ENCODE measurements around the gene LAX1. TPM values are rescaled to one million over a fixed set of nuclear protein-coding genes. Genes with fewer than 3 reads are reported as not detected.

LAX1 gene
- total RNA-seq, 6 experiments from 2014 or later, result 0.06 to 0.47 (median 0.30) TPM

GRCh38 chr1:203799971-203800370 is 35.0 kb downstream of the LAX1 start:
- intact Hi-C loops (cut with DNase I), result no loop called here
- no peaks in the 10 kb centered on the region for H3K9me3 ChIP-seq
- ATAC-seq, result no peak
- TF ChIP-seq, protein P1, sequence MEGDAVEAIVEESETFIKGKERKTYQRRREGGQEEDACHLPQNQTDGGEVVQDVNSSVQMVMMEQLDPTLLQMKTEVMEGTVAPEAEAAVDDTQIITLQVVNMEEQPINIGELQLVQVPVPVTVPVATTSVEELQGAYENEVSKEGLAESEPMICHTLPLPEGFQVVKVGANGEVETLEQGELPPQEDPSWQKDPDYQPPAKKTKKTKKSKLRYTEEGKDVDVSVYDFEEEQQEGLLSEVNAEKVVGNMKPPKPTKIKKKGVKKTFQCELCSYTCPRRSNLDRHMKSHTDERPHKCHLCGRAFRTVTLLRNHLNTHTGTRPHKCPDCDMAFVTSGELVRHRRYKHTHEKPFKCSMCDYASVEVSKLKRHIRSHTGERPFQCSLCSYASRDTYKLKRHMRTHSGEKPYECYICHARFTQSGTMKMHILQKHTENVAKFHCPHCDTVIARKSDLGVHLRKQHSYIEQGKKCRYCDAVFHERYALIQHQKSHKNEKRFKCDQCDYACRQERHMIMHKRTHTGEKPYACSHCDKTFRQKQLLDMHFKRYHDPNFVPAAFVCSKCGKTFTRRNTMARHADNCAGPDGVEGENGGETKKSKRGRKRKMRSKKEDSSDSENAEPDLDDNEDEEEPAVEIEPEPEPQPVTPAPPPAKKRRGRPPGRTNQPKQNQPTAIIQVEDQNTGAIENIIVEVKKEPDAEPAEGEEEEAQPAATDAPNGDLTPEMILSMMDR (IDR thresholded peaks at IDR 0.05), result no peak
- TF ChIP-seq POLR2A (IDR thresholded peaks at IDR 0.05), result no peak
- peaks cover 0 to 33% (median 4%) of the 10 kb centered on the region in 4 donors for H3K4me1 ChIP-seq
- H3K4me3 ChIP-seq, result no peak overlapping the region
- H3K27me3 ChIP-seq, result no peaks in the 10 kb centered on the region
- WGBS (ENCODE audit: insufficient coverage, low coverage, low lambda C conversion rate, missing lambda C conversion rate), result 41% methylated on average over 1 of the region's 1 CpG
- H3K36me3 ChIP-seq, result peaks cover 0 to 6% (median 2%) of the 10 kb centered on the region in 4 donors
- H3K27ac ChIP-seq, result no peak overlapping the region
- DNase-seq, result no peak

DNA sequence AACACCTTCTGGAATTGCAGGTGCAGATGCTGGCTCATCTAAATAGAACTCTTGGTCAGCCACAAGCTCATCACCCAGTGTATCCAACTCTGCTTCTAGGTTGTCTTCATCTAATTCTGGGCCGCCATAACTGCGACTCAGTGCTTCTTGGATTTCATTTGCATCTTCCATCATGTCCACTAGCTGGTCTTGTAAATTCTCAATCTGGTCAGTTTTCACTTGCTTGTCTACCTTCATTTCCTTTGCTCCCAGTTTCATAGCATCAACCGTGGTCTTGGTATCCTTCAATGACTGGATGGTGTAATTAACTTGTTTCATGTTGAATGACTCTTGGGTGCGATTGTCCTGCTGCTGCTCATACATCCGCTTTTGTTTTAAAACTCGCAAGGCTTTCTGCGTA is 40.7 kb downstream of the LAX1 start:
- DNase-seq (no peak), ATAC-seq (no peak)
- H3K36me3 ChIP-seq, result peaks cover 5 to 11% (median 6%) of the 10 kb centered on the region in 4 donors
- H3K9me3 ChIP-seq, result no peaks in the 10 kb centered on the region
- WGBS (ENCODE audit: insufficient coverage, low coverage, low lambda C conversion rate, missing lambda C conversion rate), result 98% methylated on average over 6 of the region's 7 CpGs
- H3K4me1 ChIP-seq, result peaks cover 0 to 3% (median 0%) of the 10 kb centered on the region in 4 donors
- TF ChIP-seq POLR2A (IDR thresholded peaks at IDR 0.05), result no peak
- TF ChIP-seq, protein P1 (IDR thresholded peaks at IDR 0.05), result no peak
- no peaks in the 10 kb centered on the region for H3K27me3 ChIP-seq
- intact Hi-C loops (cut with DNase I), result no loop called here
- no peak overlapping the region for H3K27ac ChIP-seq
- no peak overlapping the region for H3K4me3 ChIP-seq

DNA sequence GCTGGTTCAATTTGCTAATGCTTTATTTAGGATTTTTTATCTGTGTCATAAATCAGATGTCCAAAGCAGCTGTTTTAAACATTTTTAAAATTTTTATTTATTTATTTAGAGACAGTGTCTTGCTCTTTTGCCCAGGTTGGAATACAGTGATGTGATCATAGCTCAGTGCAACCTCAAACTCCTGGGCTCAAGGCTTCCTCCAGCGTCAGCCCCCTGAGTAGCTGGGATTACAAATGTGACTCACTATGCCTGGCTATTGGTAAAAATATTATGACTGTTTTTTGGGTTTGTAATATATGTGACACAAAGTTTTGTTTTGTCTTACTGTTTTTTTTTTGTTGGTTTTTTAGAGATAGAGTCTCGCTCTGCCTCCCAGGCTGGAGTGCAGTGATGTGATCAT is 42.2 kb downstream of the LAX1 start:
- ATAC-seq, result no peak
- Histone ChIP-seq H3K9me3 (no peaks in the 10 kb centered on the region), H3K4me1 (peaks cover 0 to 11% (median 0%) of the 10 kb centered on the region in 4 donors), H3K4me3 (no peak overlapping the region), H3K27me3 (no peaks in the 10 kb centered on the region), H3K27ac (no peak overlapping the region), H3K36me3 (peaks cover 5 to 11% (median 6%) of the 10 kb centered on the region in 4 donors)
- WGBS (ENCODE audit: insufficient coverage, low coverage, low lambda C conversion rate, missing lambda C conversion rate), result 79% methylated on average over 2 of the region's 2 CpGs
- intact Hi-C loops (cut with DNase I), result no loop called here
- DNase-seq, result no peak
- TF ChIP-seq POLR2A (IDR thresholded peaks at IDR 0.05), result no peak
- TF ChIP-seq, protein P1 (IDR thresholded peaks at IDR 0.05), result no peak

GRCh38 chr1:203813581-203814341 is 48.8 kb downstream of the LAX1 start:
- DNase-seq (no peak), ATAC-seq (no peak)
- peaks cover 6 to 40% (median 29%) of the 10 kb centered on the region in 4 donors for H3K36me3 ChIP-seq
- no peak overlapping the region for H3K4me3 ChIP-seq
- H3K27ac ChIP-seq, result no peak overlapping the region
- WGBS (ENCODE audit: insufficient coverage, low coverage, low lambda C conversion rate, missing lambda C conversion rate), result 100% methylated on average over 2 of the region's 2 CpGs
- TF ChIP-seq, protein P1 (IDR thresholded peaks at IDR 0.05), result no peak
- TF ChIP-seq POLR2A (IDR thresholded peaks at IDR 0.05), result no peak
- H3K9me3 ChIP-seq, result no peaks in the 10 kb centered on the region
- intact Hi-C loops (cut with DNase I), result no loop called here
- peaks cover 0 to 11% (median 0%) of the 10 kb centered on the region in 4 donors for H3K4me1 ChIP-seq
- no peaks in the 10 kb centered on the region for H3K27me3 ChIP-seq

Measured in right lobe of liver (tissue), 6 donors.